GM19328 (cell line): Measurements from ENCODE around the gene SSB.
"Not testable (repeated sequence)": the region's sequence is repeated elsewhere in the genome, so short reads cannot be mapped to it uniquely, and the experiment has no call there.

Experiments used
- ATAC-seq: cut with Tn5 transposase; IDR thresholded peaks from one replicate; pipeline ENCODE4 v1.9.1; 2021; ENCODE audit warnings: mild to moderate bottlenecking, moderate library complexity; ENCODE audit not compliant: unreplicated experiment

SSB gene

DNA sequence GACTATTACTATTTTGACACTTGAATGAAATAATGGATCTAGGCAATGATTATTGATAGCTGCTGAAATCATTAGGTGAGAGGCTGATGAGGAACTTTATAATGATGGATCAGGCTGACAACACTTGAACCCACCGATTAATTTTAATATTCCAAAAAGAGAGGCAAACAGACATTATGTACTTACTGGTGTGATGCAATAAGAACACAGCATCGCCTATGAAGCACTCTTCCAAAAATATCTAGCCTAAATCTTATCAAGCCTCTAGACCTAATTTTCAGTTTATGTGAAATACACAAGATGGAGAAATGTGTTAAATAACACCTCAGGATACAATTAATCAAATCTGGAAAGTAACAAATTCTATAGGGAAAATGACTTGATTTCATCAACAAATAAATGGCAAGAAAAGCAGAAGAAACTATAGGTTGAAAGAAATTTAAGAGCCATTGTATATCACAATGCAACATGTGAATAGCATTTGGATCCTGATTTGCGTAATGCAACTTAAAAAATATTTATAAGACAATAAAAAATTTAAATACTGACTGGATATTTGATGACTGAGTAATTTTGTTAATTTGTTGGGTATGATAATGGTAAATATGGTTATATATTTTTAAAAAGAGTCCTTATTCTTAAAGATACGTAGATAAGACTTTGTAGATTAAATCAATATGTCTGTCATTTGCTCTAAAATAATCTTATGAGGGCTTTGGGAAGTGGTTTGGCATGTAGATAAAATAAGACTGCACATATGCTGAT is 17.2 kb upstream of the SSB start:
- no peak for ATAC-seq

DNA sequence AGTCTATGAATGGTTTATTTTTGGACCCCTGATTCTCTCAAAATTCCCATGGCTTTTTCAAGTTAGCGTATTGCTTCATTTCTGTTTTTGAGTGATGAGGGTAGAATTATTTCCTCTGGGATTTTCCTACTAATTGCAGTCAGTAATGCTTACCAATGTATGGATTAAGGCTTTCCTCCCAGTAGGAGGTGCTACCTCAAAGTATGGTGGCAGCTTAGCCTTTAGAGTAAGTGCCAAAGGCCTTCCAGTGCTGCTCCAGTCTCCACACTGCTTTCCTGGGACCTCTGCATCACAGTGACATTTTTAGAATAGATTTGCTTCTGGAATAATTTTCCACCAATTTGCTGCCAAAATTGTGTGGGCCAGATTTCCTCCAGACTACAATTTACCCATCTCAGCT is 16.2 kb upstream of the SSB start:
- ATAC-seq = no peak

DNA sequence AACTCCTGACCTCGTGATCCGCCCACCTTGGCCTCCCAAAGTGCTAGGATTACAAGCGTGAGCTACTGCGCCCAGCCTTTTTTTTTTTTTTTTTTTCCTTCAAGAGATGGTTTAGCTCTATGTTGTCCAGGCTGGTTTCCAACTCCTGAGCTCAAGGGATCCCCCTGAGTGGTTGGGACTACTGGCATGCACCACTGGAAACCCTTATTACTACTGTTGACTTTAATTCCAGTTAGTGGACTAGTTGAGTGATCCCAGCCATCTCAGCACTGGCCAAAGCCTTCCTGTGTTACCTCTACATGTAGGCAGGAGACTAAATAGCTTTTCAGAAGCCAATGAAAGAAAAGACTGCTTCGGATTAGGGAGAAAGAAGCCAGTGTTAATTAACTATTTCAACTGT is 8.1 kb upstream of the SSB start:
- ATAC-seq = no peak

DNA sequence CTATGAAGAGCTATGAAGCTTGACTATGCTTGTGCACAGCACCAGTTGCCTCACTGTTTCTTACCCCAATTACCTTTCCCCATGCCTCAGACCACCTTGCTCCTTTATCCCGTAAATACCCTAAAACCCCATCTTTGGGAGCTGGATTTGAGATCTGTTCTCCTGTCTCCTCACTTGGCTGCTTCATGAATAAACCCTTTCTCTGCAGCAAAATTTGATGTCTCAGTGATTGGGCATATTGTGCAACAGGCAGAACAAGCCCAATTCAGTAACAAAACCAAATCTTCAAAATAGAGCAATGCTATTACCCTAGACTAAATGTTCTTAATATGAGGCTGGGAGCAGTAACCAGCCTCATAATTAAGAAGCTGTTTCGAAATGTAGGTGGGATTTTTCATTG is 3.5 kb upstream of the SSB start:
- no peak for ATAC-seq

DNA sequence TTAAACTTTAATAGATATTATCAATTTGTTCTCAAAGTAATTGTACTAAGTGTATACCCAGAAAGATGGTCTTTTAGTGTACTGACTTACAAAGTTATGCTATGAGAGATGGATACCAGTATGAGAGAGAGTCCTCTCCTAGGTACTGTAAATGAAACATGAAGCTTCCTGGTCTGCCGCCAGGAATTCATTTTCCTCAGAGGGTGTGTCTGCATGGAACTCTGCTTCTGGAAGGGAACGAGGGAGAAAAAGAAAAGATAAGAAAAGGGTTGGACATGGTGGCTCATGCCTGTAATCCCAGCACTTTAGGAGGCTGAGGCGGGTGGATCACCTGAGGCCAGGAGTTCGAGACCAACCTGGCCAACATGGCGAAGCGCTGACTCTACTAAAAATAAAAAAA is 2.2 kb upstream of the SSB start:
- no peak for ATAC-seq

DNA sequence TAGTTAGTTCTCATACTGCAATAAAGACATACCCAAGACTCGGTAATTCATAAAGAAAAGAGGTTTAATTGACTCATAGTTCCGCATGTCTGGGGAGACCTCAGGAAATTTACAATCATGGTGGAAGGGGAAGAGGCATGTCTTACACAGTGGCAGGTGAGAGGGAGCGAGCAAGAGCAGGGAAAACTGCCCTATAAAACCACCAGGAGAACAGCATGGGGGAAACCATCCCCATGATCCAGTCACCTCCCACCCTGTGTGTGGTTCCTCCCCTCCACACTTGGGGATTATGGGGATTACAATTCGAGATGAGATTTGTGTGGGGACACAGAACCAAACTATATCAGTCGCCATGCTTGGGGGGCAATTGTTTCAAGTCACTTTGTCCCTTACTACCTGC is 1.1 kb upstream of the SSB start:
- ATAC-seq = no peak

DNA sequence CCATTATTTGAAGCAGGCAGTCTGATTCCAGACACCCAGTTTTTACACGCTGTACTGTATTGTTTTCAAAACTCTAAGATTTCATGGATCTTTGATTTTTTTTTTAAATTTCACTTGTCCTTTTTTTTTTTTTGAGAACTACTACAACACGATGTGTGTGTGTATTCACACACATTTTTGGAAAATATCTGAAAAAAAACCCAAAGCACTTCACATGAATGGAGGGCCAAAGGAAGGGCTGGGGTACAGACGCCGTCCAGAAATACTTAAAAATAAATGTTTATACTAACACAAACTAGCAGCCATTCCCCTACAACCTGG is 314 bp upstream of the SSB start:
- no peak for ATAC-seq

DNA sequence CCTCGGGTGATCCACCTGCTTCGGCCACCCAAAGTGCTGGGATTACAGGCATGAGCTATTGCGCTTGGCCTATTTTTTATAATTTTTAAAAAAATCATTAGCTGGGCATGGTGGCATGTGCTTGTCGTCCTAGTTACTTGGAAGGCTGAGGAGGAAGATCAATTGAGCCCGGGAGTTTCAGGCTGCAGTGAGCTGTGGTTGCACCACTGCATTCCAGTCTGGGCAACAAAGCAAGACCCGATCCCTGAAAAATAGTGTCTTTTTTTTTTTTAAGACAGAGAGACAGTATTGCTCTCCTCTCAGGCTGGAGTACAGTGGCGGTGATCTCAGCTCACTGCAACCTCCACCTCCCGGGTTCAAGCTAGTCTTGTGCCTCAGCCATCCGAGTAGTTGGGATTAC is 4.8 kb downstream of the SSB start:
- no peak for ATAC-seq

DNA sequence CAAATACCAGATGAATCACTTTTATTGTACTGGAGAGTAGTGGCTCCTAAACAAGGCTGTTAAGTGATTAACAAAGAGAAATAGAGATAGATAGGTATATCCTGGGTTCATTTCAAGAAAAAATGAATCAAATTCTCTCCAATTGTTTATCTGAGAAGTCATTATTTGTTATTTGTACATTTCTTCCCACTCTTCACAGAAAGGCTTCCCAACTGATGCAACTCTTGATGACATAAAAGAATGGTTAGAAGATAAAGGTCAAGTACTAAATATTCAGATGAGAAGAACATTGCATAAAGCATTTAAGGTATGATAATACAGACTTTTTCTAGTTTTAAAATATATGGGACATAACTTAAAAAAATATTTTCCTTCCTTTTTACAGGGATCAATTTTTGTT is 7.9 kb downstream of the SSB start:
- no peak for ATAC-seq

DNA sequence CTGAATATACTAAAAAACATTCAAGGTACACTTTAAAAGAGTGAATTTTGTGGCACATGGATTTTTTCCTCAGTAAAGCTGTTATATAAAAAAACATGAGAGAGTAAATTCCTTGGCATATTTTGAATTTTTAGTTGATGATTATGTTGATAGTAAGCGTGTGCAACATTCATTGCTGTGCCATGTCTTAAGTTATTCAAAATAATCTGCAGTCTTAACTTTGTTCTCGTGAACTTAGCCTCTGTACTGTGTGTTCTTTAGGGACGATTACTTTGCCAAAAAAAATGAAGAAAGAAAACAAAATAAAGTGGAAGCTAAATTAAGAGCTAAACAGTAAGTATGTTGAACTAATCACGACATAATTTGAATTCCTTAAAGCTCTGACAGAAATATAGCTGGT is 9.6 kb downstream of the SSB start:
- ATAC-seq = no peak

DNA sequence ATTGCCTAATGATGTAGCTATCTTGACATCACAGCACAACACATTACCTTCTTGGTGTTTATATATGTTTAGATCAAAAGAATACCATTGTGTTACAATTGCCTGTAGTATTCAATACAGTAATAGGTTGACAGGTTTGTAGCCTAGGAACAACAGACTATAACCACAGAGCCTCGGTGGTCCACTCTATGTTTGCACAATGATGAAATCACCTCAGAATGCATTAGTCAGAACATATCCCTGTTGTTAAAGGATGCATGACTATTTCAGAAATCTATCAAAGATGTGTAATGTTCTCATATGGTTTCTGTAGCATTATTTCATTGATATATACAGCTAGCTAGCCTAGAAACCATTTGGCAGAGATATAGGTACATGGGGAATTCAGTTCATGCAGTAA is 17.2 kb downstream of the SSB start:
- ATAC-seq = no peak

DNA sequence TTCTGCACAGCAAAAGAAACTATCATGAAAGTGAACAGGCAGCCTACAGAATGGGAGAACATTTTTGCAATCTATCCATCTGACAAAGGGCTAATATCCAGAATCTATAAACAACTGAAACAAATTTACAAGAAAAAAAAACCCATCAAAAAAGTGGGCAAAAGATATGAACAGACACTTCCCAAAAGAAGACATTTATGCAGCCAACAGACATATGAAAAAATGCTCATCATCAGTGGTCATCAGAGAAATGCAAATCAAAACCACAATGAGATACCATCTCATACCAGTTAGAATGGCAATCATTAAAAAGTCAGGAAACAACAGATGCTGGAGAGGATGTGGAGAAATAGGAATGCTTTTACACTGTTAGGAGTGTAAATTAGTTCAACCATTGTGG is 18.3 kb downstream of the SSB start:
- not testable (repeated sequence) for ATAC-seq

DNA sequence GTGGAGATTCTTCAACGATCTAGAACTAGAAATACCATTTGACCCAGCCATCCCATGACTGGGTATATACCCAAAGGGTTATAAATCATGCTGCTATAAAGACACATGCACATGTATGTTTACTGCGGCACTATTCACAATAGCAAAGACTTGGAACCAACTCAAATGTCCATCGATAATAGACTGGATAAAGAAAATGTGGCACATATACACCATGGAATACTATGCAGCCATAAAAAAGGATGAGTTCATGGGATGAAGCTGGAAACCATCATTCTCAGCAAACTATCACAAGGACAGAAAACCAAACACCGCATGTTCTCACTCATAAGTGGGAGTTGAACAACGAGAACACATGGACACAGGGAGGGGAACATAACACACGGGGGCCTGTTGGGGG is 18.7 kb downstream of the SSB start:
- not testable (repeated sequence) for ATAC-seq

DNA sequence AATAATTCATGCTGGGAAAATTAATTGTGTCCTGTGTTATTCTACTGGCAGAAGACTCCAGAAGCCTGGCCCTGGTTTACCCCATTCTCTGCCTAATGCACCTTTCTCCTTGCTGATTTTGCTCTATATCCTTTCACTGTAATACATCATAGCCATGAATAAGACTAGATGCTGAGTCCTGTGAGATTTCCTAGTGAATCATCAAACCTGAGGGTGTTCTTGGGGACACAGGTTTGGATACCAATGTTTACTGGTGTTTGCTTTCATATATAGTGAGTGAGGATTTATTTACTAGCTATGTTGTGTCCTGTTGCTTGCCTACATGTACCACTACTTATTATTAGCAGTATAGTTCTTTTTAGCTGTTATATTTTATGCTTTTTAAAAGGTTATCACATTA is 19.6 kb downstream of the SSB start:
- ATAC-seq = no peak

DNA sequence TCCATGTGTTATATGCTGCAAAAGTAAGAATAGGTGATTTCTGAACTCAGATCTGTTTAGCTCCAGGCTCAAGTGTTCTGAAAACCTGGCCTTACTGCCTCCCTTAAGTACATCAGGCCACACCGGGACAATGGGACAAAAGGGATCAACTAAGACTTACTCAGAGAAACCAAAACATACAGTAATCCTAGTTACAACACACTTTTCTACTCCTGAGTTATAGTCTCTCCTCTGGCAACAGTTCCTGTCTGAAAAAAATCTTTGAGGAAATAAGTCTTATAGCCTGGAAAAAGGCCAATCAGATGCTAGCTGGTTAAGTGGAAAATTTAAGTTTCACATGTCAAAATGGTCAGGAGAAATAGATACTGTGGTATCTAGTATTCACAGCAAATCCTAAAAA is 20.4 kb downstream of the SSB start:
- ATAC-seq = no peak

DNA sequence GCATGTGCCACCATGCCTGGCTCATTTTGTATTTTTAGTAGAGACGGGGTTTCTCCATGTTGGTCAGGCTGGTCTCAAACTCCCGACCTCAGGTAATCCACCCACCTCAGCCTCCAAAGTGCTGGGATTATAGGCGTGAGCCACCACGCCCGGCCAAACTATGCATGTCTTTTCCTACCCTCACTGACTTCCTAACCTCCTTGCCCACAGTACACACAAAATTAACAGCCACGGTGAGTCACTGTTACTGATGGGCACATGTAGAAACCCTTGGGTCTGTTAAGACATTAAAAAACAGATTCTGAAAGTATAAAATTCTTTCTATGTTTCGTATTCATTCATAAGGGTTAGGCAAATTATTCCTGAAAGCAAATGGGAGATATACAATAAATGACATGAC is 21.4 kb downstream of the SSB start:
- not testable (repeated sequence) for ATAC-seq

DNA sequence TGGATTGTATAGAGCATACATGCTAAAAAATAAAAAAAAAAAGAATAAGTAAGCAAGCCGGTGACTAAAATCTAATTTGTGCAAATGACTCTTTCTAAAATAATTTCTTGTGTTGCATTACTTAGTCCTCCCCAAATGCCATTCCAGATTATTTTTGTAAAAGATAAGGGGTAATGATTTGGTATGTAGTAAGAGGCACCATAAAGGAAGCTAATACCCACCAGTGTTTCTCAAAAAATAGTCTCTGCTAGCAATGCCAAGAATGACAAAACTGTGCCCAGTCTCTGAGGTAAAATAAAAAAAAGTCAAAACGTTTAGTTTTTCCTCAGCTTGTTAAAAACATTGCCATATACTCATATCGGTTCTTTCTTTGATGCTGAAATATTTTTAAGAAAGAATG is 23.4 kb downstream of the SSB start:
- ATAC-seq = no peak

DNA sequence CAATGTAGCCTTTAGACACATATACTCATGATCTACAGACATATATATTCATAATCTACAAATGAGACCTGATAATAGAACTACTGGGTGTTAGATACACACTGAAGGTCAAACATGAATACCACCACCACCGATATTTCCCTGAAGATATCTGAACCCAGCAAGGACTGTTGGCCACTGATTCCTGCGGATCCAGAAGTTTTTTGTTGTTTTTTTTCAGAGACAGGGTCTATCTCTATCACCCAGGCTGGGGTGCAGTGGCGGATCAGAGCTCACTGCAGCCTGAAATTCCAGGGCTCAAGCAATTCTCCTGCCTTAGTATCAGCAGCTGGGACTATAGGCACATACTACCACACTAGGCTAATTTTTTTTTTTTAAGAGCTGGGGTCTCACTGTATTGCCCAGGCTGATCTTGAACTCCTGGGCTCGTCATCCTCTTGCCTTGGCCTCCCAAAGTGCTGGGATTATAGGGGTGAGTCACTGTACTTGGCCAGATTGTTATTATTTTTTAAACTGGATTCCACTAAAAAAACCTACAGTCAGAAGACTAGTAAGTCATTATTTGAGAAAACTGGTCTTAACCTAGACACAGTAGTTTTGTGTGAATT is 24.2 kb downstream of the SSB start:
- no peak for ATAC-seq

DNA sequence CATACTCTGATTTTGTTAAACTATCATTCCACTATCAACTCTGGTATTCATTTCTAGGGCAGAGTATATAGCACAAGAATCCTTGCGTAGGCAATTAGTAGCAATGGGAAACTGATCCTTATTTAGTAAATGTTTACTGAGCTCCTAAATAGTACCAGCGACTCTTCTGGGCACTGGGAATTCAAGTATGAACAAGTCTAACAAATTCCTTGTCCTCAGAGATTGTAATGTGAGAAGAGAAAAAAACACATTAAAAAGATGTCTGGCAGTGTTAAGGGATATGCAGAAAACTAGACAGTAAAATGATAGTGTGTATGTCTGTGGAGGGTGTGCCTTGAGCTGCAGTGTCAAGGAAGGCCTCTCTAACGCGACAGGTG is 25.3 kb downstream of the SSB start:
- no peak for ATAC-seq

DNA sequence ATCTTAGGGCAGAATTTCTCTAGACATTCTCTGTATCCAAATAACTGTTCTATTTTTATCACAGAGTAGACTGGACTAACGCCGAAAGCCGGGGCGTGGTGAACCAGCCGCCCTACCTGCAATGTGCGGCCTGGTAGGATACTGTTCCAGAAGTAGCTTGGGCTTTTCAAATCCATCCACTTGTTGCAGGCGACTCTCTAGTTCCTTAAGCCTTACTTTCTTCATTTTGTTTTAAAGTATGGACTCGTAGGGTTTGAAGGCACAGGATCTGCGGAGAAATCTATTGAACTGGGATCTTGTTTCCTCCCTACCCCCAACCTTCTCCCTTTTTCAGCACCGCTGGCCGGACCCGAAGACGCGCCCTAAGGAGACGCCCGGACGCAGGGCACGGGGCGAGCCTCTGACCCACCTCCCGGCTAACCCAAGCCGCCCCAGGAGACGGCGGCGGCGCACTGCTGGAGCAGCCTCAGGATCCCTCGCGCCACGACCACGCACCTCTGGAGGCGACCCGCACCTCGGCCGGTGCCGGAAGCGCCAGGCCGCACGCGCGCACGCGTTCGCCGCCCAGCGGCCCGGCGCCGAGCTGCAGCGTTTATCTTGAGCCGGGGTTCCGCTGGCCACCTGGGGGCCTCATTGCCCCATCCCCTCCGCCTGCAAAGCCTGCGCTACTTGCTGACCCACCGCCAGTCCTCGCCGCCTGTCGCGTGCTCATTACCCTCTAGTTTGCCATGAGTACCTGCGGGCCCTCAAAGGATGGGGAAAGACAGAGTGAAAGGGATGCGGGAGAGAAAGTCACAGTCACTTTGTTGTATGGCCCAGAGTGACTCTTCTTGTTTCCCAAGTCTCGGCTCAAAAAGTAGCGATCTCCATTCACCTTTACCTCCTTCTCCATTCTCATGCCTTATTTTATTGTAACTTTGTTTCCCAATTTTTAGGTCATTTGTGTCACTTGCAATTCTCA is 26.0 kb downstream of the SSB start, which contains the start of gene METTL5:
Gene METTL5, minus strand, starts transcription at position 533 of the 961 bp plus-strand sequence. Its CDS starts 308 bp downstream, at position 225.
- ATAC-seq = peak; percentile 50

DNA sequence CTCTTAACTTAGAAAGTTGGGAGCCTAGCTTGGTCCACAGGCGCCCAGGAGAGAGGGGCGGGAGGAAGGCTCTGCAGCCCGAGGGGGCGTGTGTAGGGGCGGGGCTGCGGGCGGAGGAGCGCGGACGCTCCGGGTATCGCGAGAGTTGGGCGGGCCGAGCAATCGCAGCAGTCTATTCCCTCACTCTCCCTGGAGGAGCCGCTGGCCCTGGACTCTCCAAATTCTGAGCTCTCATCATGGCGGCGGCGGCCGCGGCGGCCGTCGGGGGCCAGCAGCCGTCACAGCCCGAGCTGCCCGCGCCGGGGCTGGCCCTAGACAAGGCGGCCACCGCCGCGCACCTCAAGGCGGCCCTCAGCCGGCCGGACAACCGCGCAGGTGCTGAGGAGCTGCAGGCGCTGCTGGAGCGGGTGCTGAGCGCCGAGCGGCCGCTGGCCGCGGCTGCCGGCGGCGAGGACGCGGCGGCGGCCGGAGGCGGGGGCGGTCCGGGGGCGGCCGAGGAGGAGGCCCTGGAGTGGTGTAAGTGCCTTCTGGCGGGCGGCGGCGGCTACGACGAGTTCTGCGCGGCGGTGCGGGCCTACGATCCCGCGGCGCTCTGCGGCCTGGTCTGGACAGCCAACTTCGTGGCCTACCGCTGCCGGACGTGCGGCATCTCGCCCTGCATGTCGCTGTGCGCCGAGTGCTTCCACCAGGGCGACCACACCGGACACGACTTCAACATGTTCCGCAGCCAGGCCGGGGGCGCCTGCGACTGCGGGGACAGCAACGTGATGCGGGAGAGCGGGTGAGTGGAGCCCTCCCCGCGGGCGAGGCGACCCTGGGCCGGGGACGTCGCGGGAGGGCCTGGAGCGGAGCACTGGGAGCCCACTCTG is 28.8 kb downstream of the SSB start, which contains the start of gene UBR3:
Gene UBR3, plus strand, starts transcription at position 183 of the 869 bp plus-strand sequence. Its CDS starts 54 bp downstream, at position 237.
- peak; percentile 73 for ATAC-seq
